Measurements from ENCODE around the gene TDRD12.
"Not testable (repeated sequence)": the region's sequence is repeated elsewhere in the genome, so short reads cannot be mapped to it uniquely, and the experiment has no call there.

The TDRD12 gene

DNA sequence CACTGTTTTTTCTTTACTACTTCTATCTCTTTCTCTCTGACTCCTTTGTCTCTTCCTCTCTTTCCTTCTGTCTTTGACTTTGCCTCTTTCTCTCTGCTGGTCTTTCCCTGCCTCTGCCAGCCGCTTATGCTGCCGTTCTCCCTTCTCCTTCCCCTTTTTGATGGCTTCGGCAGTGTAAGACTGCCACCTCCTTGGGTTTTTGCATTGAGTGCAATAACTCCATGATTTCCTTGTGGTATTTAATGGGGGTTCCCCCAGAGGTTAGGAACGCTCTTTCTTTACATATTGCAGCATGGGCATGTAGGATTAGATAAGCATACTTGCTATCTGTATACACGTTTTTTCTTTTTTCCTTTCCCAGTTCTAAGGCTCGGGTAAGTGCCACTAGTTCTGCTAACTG, 24.1 kb upstream of the TDRD12 start:
- not testable (repeated sequence) for H3K4me3 ChIP-seq (ENCODE audit: control insufficient read depth, low read depth, low read length); DNase-seq (ENCODE audit: low read depth)

DNA sequence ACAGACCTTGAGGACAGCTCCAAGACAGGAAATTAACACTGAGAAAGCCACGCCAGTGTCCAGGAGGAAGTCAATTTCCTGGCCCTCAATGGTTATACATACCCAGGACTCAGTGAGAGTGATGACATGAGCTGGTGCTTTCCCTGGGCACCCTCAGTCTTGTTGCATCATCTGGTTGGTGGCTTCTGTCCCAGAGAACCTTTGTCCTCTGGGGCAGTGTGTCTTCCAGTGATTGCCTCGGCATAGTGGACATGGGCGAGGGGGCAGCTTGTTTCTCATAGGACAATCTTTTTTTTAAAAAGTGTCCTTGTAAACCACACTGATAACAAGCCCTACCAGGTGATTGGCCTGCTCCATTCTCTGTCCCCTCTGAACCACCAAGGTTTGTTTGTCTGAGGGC, 22.8 kb upstream of the TDRD12 start:
- H3K4me3 ChIP-seq (ENCODE audit: control insufficient read depth, low read depth, low read length): not testable (repeated sequence)

DNA sequence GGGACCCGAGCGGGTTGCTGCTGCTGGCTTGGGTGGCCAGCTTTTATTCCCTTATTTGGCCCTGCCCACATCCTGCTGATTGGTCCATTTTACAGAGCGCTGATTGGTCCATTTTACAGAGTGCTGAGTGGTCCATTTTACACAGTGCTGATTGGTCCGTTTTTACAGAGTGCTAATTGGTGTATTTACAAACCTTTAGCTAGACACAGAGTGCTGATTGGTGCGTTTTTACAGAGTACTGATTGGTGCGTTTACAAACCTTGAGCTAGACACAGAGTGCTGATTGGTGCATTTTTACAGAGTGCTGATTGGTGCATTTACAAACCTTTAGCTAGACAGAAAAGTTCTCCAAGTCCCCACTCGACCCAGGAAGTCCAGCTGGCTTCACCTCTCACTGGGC, 19.4 kb upstream of the TDRD12 start:
- not testable (repeated sequence) for DNase-seq (ENCODE audit: low read depth); H3K4me3 ChIP-seq (ENCODE audit: control insufficient read depth, low read depth, low read length)

More for the DNA sequence above, 22.8 kb upstream of the TDRD12 start:
- not testable (repeated sequence) for DNase-seq (ENCODE audit: low read depth)

DNA sequence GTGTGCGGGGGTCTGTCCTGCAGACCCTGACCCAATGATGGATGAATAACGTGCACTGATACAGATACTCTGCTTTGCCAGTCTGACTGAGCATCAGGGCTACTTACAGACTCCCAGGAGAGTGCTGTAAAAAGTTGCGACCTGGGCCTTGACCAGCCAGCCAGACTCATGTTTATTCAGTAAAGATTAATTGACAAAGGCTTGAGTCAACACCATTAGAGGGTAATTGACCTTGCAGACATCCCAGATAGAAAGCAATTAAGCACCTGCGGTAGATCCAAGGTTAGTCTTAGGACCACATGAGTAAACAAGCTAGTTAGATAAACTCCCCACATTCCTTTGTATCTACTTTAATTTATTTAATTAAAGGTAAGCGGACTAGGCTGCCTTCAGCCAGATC, 17.6 kb upstream of the TDRD12 start:
- DNase-seq (ENCODE audit: low read depth): no peak
- H3K4me3 ChIP-seq (ENCODE audit: control insufficient read depth, low read depth, low read length): no peak overlapping the region
- no peak for TF ChIP-seq CTCF (IDR thresholded peaks at IDR 0.05; ENCODE audit: control insufficient read depth, insufficient read depth, low read depth, low read length, missing control alignments)

GRCh38 chr19:32704006-32704405, 15.6 kb upstream of the TDRD12 start:
- DNase-seq (ENCODE audit: low read depth); H3K4me3 ChIP-seq (ENCODE audit: control insufficient read depth, low read depth, low read length): not testable (repeated sequence)

- TF ChIP-seq CTCF (IDR thresholded peaks at IDR 0.05; ENCODE audit: control insufficient read depth, insufficient read depth, low read depth, low read length, missing control alignments): no peak
- DNase-seq (ENCODE audit: low read depth): no peak
- H3K4me3 ChIP-seq (ENCODE audit: control insufficient read depth, low read depth, low read length): no peak overlapping the region
Measured at GRCh38 chr19:32708457-32708856, 11.1 kb upstream of the TDRD12 start.

DNA sequence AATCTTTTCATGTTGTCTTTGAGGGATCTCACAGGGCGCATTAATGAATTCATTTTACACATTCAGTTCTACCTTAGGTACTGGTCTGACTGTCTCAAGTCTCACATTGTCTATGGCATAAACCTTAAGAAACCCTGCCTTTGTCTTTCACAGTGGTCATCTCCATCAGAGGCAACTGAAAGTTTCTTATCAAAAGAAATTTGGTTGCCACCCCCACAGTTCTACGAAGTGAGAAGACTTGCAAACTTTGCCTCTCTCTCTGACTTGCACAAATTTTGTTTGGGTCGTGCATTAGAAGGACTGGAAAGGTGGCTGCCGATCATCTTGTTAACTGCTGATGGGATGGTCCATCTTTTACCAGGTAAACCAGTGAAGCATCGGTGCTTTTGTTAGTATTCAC, 10.5 kb upstream of the TDRD12 start:
- DNase-seq (ENCODE audit: low read depth): no peak
- H3K4me3 ChIP-seq (ENCODE audit: control insufficient read depth, low read depth, low read length): no peak overlapping the region
- TF ChIP-seq CTCF (IDR thresholded peaks at IDR 0.05; ENCODE audit: control insufficient read depth, insufficient read depth, low read depth, low read length, missing control alignments): no peak

GRCh38 chr19:32711747-32712146, 7.8 kb upstream of the TDRD12 start:
- no peak overlapping the region for H3K4me3 ChIP-seq (ENCODE audit: control insufficient read depth, low read depth, low read length)
- TF ChIP-seq CTCF (IDR thresholded peaks at IDR 0.05; ENCODE audit: control insufficient read depth, insufficient read depth, low read depth, low read length, missing control alignments): no peak
- DNase-seq (ENCODE audit: low read depth): no peak

DNA sequence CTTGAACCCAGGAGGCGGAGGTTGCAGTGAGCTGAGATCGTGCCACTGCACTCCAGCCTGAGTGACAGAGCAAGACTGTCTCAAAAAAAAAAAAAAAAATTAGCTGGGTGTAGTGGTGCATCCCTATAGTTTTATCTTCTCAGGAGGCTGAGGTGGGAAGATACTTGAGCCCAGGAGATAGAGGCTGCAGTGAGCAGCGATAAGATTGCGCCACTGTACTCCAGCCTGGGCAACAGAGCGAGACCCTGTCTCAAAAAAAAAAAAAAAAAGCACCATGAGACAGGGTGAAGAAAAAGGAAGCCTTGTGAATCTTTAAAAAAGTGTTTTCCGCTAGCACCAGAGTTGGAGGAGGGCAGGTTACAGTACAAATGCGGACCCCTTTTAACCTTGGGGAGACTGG, 3.4 kb upstream of the TDRD12 start:
- DNase-seq (ENCODE audit: low read depth); H3K4me3 ChIP-seq (ENCODE audit: control insufficient read depth, low read depth, low read length): not testable (repeated sequence)

DNA sequence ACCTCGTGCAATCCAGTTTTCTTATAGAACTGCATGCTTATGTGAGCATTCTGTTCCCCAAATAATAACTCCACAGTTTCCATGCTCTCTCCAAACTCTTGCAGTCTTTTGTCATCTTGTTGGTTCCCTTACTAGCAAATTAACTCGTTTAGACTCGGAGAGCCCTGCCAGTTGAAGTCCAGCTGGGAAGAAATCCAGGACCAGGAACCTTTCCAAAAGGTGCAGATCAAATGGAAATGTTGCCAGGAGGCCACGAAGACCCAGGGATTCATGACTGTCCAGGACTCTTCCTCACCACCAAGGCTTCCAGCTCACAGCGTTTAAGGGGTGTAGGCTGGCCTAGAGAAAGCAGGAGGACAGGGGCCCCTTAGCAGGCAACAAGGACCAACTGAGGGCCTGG, 2.1 kb upstream of the TDRD12 start:
- no peak for DNase-seq (ENCODE audit: low read depth)
- no peak for TF ChIP-seq CTCF (IDR thresholded peaks at IDR 0.05; ENCODE audit: control insufficient read depth, insufficient read depth, low read depth, low read length, missing control alignments)
- H3K4me3 ChIP-seq (ENCODE audit: control insufficient read depth, low read depth, low read length): no peak overlapping the region

Measured in AG09309 (cell line).